Ovary (tissue), 9 donors: ENCODE results near the gene BMPER. TPM values are rescaled to one million over a fixed set of nuclear protein-coding genes. Genes with fewer than 3 reads are reported as not detected.

Experiments
- DNase-seq, 5 donors: peaks; one replicate each; pipeline ENCODE4 v3.0.0-alpha.2; 2019 to 2020
- H3K27ac ChIP-seq, 2 donors: fragments of 200-600 bp; one replicate each; pipeline versions ENCODE4 v1.5.1 to v1.8.0; 2019 to 2022
- H3K27me3 ChIP-seq: fragments of 200-600 bp; one replicate; pipeline ENCODE4 v1.8.0; 2022
- H3K36me3 ChIP-seq: fragments of 200-600 bp; sonication (generic); one replicate; pipeline ENCODE4 v1.5.1; 2019
- H3K4me1 ChIP-seq: one replicate; pipeline ENCODE4 v1.8.1; 2013; ENCODE audit warnings: mild to moderate bottlenecking, moderate library complexity; ENCODE audit not compliant: insufficient read depth
- H3K4me3 ChIP-seq: fragments of 200-600 bp; sonication (generic); one replicate; pipeline ENCODE4 v1.5.1; 2017
- H3K9me3 ChIP-seq, 2 donors: fragments of 200-600 bp in 1 of 2; sonication (generic) in 1 of 2; one replicate each; pipeline versions ENCODE4 v1.5.1 to v1.8.1; 2013 to 2019; ENCODE audit warnings: mild to moderate bottlenecking in 1 of 2, moderate library complexity in 1 of 2
- CTCF ChIP-seq, 3 donors: fragments of 450-650 bp in 2 of 3; fragments of 200-600 bp in 1 of 3; IDR thresholded peaks; one replicate each; pipeline versions ENCODE4 v1.5.1 to v1.8.0; 2016 to 2022; ENCODE audit warnings: antibody characterized with exemption in 3 of 3, mild to moderate bottlenecking in 1 of 3
- EP300 ChIP-seq: sonication (generic); formaldehyde crosslinking; IDR thresholded peaks from one replicate; pipeline ENCODE4 v1.6.1; 2017; ENCODE audit warnings: antibody characterized with exemption
- POLR2A ChIP-seq: fragments of 450-650 bp; IDR thresholded peaks from one replicate; pipeline ENCODE4 v1.6.1; 2017; ENCODE audit warnings: antibody characterized with exemption, mild to moderate bottlenecking, moderate library complexity
- WGBS, 3 donors: extraction: QIAGEN DNeasy Blood & Tissue Kit in 1 of 3; methylation state at CpG; one replicate each; pipeline versions ENCODE4 v1.1.5 to v1.1.7; 2013 to 2017; 5-methylcytosine and 5-hydroxymethylcytosine counted together
- intact Hi-C, 4 donors: fragments of 100-400 bp; cut with DNase I; formaldehyde crosslinking; loops; one replicate each; pipeline versions ENCODE4 v1.11.0 to v1.15.1; 2022 to 2023
- polyA plus RNA-seq, 2 donors: library from polyadenylated mRNA; stranded (reverse); fragments of 200-250 nt in 1 of 2; fragments of 350-450 nt in 1 of 2; fragmentation: Illumina TruSeq in 1 of 2; extraction: RNeasy Lipid Tissue Mini Kit (QIAGEN cat#74804) in 1 of 2; gene quantifications; one replicate each; pipeline ENCODE4 v1.2.3, GENCODE V29; 2013 to 2014
- total RNA-seq, 7 donors: library from RNA; depleted of rRNA in 2 of 7; stranded (reverse); fragments of >200 nt in 2 of 7; fragmentation: NEBNext Ultra II Directional in 3 of 7; extraction: Animal tissue kit (Norgen Biotek cat#: 25700) in 3 of 7; gene quantifications; one replicate each; pipeline versions ENCODE4 v1.1.0 to v1.2.4, GENCODE V29; 2016 to 2023
- donor health status: DM: no; HTN: no; CAD: no; lungs with moderate emphysema.
- donor health status: DM: no; HTN: no; CAD: no.
- donor health status: Bipolar disorder and iron deficiency.
- donor health status: DM: yes; HTN: yes; CAD: no.
- donor health status: DM: no; HTN: no; CAD: no.
- donor health status: DM: yes; HTN: yes; CAD: no.

Gene BMPER
- total and polyA plus RNA-seq, 9 donors, result 2.9 to 15.3 (median 5.4) TPM

GRCh38 chr7:34162677-34163076 lies 257.3 kb downstream of the BMPER start:
- no peaks in the 10 kb centered on the region for H3K36me3 ChIP-seq
- H3K27me3 ChIP-seq, result no peaks in the 10 kb centered on the region
- H3K4me1 ChIP-seq, result no peaks in the 10 kb centered on the region
- TF ChIP-seq CTCF (IDR thresholded peaks at IDR 0.05) (no peak), POLR2A (no peak), EP300 (no peak)
- H3K27ac ChIP-seq, result no peak overlapping the region
- H3K4me3 ChIP-seq, result no peak overlapping the region
- 72 to 77% (median 73%) methylated on average over 3 of the region's 3 CpGs for WGBS, 3 donors
- no peak for DNase-seq
- no peaks in the 10 kb centered on the region for H3K9me3 ChIP-seq
- intact Hi-C loops, result no loop called here

- Histone ChIP-seq H3K36me3 (no peaks in the 10 kb centered on the region), H3K27me3 (no peaks in the 10 kb centered on the region), H3K27ac (no peak overlapping the region), H3K4me1 (no peaks in the 10 kb centered on the region), H3K9me3 (no peaks in the 10 kb centered on the region), H3K4me3 (no peak overlapping the region)
- no peak for DNase-seq
- intact Hi-C loops, result no loop called here
- TF ChIP-seq POLR2A (no peak), CTCF (IDR thresholded peaks at IDR 0.05) (no peak), EP300 (no peak)
- WGBS, 3 donors, result 92 to 96% (median 95%) methylated on average over 1 of the region's 1 CpG
Measured at GRCh38 chr7:34163956-34164355, 258.6 kb downstream of the BMPER start.

GRCh38 chr7:34165466-34165865 lies 260.1 kb downstream of the BMPER start:
- Histone ChIP-seq H3K4me3 (no peak overlapping the region), H3K27me3 (no peaks in the 10 kb centered on the region), H3K9me3 (no peaks in the 10 kb centered on the region), H3K4me1 (no peaks in the 10 kb centered on the region), H3K27ac (no peak overlapping the region), H3K36me3 (no peaks in the 10 kb centered on the region)
- no peak for DNase-seq
- no peak for TF ChIP-seq CTCF (IDR thresholded peaks at IDR 0.05)
- TF ChIP-seq POLR2A, result no peak
- no peak for TF ChIP-seq EP300
- WGBS, 3 donors, result 71 to 100% (median 83%) methylated on average over 1 of the region's 1 CpG
- intact Hi-C loops, result no loop called here

GRCh38 chr7:34165927-34166550 lies 260.7 kb downstream of the BMPER start:
- Histone ChIP-seq H3K4me1 (no peaks in the 10 kb centered on the region), H3K27ac (no peak overlapping the region), H3K27me3 (no peaks in the 10 kb centered on the region), H3K4me3 (no peak overlapping the region), H3K36me3 (no peaks in the 10 kb centered on the region), H3K9me3 (no peaks in the 10 kb centered on the region)
- intact Hi-C loops, result no loop called here
- DNase-seq, result no peak
- TF ChIP-seq EP300, result no peak
- TF ChIP-seq CTCF (IDR thresholded peaks at IDR 0.05), result peak in 1 of 3 donors; percentile 25
- no peak for TF ChIP-seq POLR2A
- WGBS, 3 donors, result 93 to 98% (median 98%) methylated on average over 3 of the region's 3 CpGs
